Suppressor macrophage (primary cell): Measurements from ENCODE around the gene SYTL3.
"Not testable (repeated sequence)": the region's sequence is repeated elsewhere in the genome, so short reads cannot be mapped to it uniquely, and the experiment has no call there.

Experiments used
- DNase-seq, 4 experiments: peaks; one replicate each; pipeline ENCODE4 v3.0.0-alpha.2; 2020 to 2022
- total RNA-seq, 17 experiments: gene quantifications; one replicate each; lab custom pipeline; 2026; ENCODE audit warnings: mixed read lengths in 6 of 17, inconsistent platforms in 3 of 17; lab: John Stamatoyannopoulos, UW

The SYTL3 gene, protein sequence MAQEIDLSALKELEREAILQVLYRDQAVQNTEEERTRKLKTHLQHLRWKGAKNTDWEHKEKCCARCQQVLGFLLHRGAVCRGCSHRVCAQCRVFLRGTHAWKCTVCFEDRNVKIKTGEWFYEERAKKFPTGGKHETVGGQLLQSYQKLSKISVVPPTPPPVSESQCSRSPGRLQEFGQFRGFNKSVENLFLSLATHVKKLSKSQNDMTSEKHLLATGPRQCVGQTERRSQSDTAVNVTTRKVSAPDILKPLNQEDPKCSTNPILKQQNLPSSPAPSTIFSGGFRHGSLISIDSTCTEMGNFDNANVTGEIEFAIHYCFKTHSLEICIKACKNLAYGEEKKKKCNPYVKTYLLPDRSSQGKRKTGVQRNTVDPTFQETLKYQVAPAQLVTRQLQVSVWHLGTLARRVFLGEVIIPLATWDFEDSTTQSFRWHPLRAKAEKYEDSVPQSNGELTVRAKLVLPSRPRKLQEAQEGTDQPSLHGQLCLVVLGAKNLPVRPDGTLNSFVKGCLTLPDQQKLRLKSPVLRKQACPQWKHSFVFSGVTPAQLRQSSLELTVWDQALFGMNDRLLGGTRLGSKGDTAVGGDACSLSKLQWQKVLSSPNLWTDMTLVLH
- total RNA-seq: 7.9 to 18.1 (median 11.0) reads per million in 17 experiments

DNA sequence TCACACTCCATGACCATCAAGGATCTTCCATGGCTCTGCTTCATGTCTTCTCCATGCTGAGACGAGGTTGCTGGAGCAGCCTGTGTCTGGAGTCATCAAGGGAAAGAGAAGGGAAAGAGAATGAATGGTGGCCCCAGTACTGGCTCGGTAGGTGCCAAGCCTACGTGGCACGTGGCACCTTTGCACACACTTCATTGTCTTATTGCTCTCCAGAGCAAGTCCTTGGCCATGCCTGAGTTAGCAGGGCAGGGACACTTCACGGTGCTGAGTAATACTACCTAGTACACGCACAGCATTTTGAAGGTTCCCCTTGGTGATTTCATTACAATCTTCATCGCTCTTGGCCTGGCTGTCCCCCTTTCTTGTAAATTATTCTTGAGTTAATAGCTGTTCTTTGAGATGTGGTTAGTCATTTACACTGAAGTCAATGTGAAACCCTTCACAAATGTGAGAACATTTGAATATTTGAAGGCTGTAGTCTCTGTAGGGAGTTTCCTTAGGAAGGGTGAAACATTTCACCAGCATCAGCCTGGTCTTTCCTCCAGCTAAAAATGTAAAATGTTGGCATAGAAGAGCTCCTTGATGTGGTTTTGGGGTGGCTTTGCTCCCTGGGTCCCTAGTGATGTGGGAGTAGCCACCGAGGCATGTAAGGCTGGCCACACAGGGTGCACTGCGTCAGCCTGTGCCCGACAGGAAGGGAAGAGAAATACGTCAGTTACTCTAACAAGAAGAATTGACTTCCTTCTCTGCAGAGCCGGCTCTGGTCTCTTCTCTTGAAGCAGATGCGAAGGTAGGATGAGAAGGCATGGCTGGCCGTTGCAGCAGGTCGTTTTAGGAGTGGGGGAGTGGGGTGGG is at the start of gene SYTL3:
SYTL3 (plus strand) TSS at position 766 of the 855 bp plus-strand sequence. CDS start 13,215 bp downstream, outside the sequence.
- peak; percentile 90 to 96 (median 90) for DNase-seq

- DNase-seq: no peak
These were observed 46.4 kb upstream of the SYTL3 start for GRCh38 chr6:158603261-158604047.

GRCh38 chr6:158604048-158604406 is 45.8 kb upstream of the SYTL3 start:
- DNase-seq: no peak

- DNase-seq: peak; percentile 71 to 75 (median 72)
These were observed 44.5 kb upstream of the SYTL3 start for GRCh38 chr6:158605266-158605878.

GRCh38 chr6:158606011-158606410 is 43.8 kb upstream of the SYTL3 start:
- DNase-seq: not testable (repeated sequence)

DNA sequence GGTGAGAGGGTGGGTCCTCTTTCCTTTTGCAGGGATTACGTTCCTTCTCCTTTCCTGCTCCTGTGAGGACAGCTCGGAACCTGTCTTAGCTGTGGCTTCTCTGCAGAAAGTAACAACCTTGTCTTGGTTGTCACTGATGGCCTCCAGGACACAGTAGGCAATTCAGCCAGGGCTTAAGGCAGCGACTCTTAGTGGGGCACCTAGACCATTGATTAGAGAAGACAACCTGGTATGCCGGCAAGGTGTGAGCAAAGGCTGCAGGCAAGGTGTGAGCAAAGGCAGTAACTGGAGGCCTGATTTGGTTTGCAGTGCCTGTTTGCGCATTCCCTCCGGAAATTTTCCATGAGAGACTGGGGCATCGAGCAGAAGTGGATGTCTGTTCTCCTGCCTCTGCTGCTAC is 42.9 kb upstream of the SYTL3 start:
- no peak for DNase-seq

GRCh38 chr6:158607411-158608170 is 42.3 kb upstream of the SYTL3 start:
- no peak for DNase-seq

DNA sequence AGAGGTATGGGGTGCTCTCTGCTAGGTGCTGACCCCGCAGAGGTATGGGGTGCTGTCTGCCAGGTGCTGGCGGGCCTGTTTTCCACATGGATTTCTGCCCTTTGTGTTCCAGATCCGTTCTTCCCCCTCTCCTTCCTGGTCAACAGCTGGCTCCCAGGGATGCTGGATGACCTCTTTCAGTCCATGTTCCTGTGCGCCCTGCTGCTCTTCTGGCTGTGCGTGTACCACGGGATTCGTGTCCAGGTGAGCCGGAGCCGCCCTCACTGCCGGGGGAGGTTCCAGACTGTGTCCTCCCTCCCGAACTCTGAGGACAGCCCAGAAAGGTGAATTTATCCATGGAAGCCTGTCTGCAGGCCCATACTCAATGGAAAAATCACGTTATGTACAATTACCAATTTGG is 41.6 kb upstream of the SYTL3 start:
- no peak for DNase-seq

DNA sequence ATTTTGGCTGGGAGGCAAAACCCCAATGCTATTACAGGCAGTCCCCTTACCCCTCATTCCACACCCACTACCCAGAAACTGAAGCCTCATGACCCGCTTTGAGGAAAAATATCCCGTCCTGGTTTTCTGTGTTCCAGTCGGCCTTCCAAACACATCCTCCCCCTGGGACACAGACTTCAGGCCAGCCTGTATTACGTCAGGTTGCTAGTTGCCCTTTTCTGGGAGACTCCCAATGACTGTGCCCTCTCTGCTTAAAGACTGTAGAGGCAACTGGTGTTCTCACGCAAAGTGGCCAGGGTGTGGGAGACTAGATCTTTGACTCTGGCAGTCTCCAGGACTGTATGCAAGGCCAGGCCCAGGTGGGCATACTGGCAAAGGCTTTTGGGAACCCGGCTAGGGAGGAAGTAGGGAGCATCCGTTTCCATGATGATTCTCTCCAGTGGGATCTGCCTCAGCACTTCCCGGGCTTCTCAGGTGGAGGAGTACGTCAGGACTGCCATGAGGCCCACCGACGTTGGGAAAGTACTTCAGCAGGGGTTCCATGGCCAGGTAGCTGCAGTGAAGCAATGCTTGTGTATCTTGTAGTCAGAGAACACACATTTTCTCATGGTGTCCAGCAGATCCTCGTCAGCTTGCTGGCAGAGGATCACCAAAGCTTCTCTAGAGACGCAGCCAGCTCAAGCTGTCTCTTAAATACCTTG is 40.2 kb upstream of the SYTL3 start:
- DNase-seq: no peak

DNA sequence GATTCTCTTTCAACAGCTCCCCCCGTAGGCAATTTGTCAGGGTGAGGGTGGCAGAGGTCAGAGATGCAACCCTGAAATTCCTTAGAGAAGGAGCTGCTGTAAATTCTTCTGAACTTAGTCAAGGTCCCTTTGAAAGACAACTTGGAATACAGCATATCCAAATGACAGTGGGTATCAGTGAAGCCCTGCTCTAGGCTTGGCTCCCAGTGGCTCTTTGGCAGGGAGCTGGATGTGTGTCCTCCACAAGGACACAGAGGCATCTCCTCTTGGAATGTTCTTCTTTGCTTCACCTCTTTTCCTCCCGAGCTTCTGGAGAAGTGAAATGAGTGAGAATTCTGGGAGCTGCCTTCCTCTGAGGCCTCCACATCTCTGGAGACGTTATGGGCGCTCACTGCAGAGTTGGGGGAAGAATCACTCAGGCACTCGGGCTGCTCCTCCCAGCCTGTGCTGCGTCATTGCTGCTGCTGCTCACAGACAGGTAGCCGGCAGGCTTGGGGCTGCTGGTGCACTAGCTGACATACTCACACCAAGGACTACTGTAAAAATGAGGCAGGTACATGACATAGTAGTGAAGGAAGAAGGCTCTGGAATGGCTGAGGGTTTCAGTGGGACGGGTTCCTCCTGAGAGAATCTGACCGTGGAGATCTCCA is 39.4 kb upstream of the SYTL3 start:
- no peak for DNase-seq

DNA sequence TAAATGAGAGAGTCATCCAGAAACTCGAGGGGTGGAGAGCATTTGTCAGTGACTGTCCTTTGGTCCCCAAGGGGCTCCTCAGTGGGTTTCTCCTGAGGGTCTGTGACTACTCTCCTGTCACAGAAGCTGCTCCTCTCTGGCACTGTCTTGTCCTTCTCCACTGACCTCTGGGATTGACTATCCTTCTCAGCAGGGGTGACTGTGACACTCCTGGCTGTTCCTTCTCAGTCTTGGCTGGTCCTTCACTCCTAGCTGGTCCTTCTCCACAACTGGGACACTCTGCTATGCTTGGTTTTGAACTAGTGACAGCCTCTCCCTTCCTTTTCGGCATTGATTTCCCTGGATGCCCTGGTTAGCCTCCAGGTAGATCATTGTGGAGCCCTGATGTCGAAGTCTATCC is 38.8 kb upstream of the SYTL3 start:
- DNase-seq: no peak

- DNase-seq: no peak
These were observed 38.1 kb upstream of the SYTL3 start for GRCh38 chr6:158611541-158612370.

GRCh38 chr6:158614606-158615005 is 35.2 kb upstream of the SYTL3 start:
- not testable (repeated sequence) for DNase-seq

DNA sequence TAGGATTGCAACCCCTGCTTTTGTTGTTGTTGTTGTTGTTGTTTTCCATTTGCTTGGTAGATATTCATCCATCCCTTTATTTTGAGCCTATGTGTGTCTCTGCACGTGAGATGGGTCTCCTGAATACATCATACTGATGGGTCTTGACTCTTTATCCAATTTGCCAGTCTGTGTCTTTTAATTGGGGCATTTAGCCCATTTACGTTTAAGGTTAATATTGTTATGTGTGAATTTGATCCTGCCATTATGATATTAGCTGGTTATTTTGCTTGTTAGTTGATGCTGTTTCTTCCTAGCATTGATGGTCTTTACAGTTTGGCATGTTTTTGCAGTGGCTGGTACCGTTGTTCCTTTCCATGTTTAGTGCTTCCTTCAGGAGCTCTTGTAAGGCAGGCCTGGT is 31.6 kb upstream of the SYTL3 start:
- not testable (repeated sequence) for DNase-seq

GRCh38 chr6:158619922-158620801 is 29.7 kb upstream of the SYTL3 start:
- peak in 1 of 4 experiments; percentile 16 for DNase-seq

GRCh38 chr6:158620963-158621693 is 28.7 kb upstream of the SYTL3 start:
- DNase-seq: no peak
